T-helper 9 cell (primary cell): Measurements from ENCODE around the gene SPAG17.

Experiments
- DNase-seq: peaks from one replicate; pipeline ENCODE4 v3.0.0-alpha.2; 2020
- total RNA-seq, 2 donors: gene quantifications; one replicate each; lab custom pipeline; 2026; lab: John Stamatoyannopoulos, UW

The SPAG17 gene
- total RNA-seq, result 0 reads per million in 2 donors

GRCh38 chr1:118185084-118185832 is at the start of gene SPAG17:
TSS of gene SPAG17 (minus strand) at chr1:118185228. CDS start at chr1:118185157, 71 bp downstream.
- DNase-seq, result no peak

GRCh38 chr1:118225471-118225870 is 40.4 kb upstream of the SPAG17 start:
- DNase-seq, result no peak

- no peak for DNase-seq
These were observed 38.4 kb upstream of the SPAG17 start for GRCh38 chr1:118223426-118223825.

GRCh38 chr1:118219438-118219837 is 34.4 kb upstream of the SPAG17 start:
- no peak for DNase-seq

GRCh38 chr1:118217141-118217838 is 32.3 kb upstream of the SPAG17 start:
- no peak for DNase-seq

GRCh38 chr1:118214866-118215265 is 29.8 kb upstream of the SPAG17 start:
- no peak for DNase-seq

- DNase-seq, result no peak
These were observed 25.7 kb upstream of the SPAG17 start for GRCh38 chr1:118210723-118211110.

GRCh38 chr1:118210051-118210722 is 25.2 kb upstream of the SPAG17 start:
- no peak for DNase-seq

GRCh38 chr1:118209648-118210047 is 24.6 kb upstream of the SPAG17 start:
- DNase-seq, result no peak

- no peak for DNase-seq
These were observed 21.9 kb upstream of the SPAG17 start for GRCh38 chr1:118206966-118207365.

- DNase-seq, result no peak
These were observed 19.6 kb upstream of the SPAG17 start for GRCh38 chr1:118204648-118205047.

- DNase-seq, result no peak
These were observed 19.1 kb upstream of the SPAG17 start for GRCh38 chr1:118204105-118204504.

GRCh38 chr1:118202076-118202608 is 17.1 kb upstream of the SPAG17 start:
- no peak for DNase-seq

- no peak for DNase-seq
These were observed 16.5 kb upstream of the SPAG17 start for GRCh38 chr1:118201524-118201923.

GRCh38 chr1:118200836-118201235 is 15.8 kb upstream of the SPAG17 start:
- DNase-seq, result no peak

- DNase-seq, result no peak
These were observed 5.5 kb upstream of the SPAG17 start for GRCh38 chr1:118190561-118190960.

GRCh38 chr1:118189564-118189963 is 4.5 kb upstream of the SPAG17 start:
- DNase-seq, result no peak

GRCh38 chr1:118188411-118188810 is 3.4 kb upstream of the SPAG17 start:
- no peak for DNase-seq

- DNase-seq, result no peak
These were observed 998 bp upstream of the SPAG17 start for GRCh38 chr1:118186026-118186425.

GRCh38 chr1:118184739-118185083 is 317 bp downstream of the SPAG17 start:
- no peak for DNase-seq

GRCh38 chr1:118183586-118183985 is 1.4 kb downstream of the SPAG17 start:
- no peak for DNase-seq

- DNase-seq, result no peak
These were observed 7.0 kb downstream of the SPAG17 start for GRCh38 chr1:118177998-118178397.

GRCh38 chr1:118169016-118169415 is 16.0 kb downstream of the SPAG17 start:
- DNase-seq, result no peak

GRCh38 chr1:118160806-118161205 is 24.2 kb downstream of the SPAG17 start:
- no peak for DNase-seq
